HG03460 (cell line): Measurements from ENCODE around the gene GDF7.

Source experiments
- ATAC-seq: cut with Tn5 transposase; IDR thresholded peaks from one replicate; pipeline ENCODE4 v1.9.1; 2021; ENCODE audit not compliant: unreplicated experiment

The GDF7 gene

DNA sequence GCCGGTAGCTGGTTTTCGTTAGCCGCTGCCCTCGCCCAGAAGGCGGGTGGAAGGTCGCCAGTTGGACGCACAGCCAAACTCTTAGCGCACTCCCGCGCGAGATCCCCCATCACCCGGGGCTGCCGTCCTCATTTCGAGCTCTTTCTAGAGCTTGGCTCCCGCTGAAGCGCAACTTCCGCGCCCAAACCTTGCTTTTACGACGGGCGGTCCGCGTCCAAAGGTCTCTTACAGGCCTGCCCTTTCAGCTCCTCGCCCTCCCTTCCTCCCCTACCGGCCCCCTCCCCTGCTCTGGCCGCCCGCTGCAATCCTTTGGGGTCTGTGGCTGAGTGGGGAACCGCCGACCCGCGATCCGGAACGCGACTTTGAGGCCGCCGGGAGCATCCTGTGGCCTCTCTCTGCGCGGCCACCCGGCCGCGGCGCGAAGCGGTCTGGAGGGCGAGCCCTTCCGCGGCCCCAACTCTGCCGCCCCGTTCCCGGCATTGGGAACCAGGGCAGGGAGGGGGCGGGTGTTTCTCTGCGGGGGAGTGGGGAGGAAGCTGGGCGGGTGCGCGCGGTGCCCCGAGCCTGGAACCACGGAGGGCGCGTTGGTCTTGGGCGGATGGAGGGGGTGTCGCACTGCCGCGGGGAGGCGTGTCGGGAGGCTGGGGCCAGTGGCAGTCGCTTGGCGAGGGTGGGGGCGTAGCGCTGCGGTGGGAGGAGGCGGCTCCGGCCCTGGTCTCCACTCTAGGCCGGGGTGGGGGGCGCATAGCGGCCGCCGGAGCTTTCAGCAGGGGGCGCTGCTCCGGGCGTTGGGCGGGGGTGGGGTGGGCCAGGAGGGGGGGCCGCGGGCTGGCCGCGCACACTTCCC is at the start of gene GDF7:
Gene GDF7, plus strand, starts transcription at position 841 of the 847 bp plus-strand sequence. CDS start 96 bp downstream, outside the sequence.
- ATAC-seq, result no peak

DNA sequence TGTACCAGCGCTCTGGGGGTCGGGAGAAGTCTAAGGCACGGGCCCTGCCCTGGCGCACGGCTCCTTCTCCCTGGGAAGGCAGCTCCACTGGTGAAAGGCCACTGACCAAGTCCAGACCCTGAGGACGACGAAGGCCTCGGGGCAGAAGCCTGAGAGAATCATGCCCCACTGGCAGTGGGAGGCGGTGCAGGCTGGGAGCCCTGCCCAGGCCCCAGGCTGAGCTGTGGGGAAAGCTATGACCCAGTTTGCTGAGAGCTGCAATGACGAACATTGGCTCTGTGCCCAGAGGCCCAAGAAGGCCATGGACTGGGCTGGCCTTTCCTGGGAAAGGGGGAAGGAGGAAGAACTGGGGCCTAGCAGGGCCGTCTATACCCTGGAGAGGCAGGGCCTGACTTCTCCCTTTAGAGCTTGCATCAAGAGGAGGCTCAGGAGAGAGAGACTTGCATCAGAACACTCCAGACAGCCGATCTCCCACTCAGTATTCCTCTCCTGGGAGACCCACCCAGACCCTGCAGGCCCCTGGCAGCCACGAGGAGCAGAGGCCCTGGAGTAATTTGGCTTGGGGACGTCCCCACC is 49.0 kb upstream of the GDF7 start:
- ATAC-seq, result no peak

DNA sequence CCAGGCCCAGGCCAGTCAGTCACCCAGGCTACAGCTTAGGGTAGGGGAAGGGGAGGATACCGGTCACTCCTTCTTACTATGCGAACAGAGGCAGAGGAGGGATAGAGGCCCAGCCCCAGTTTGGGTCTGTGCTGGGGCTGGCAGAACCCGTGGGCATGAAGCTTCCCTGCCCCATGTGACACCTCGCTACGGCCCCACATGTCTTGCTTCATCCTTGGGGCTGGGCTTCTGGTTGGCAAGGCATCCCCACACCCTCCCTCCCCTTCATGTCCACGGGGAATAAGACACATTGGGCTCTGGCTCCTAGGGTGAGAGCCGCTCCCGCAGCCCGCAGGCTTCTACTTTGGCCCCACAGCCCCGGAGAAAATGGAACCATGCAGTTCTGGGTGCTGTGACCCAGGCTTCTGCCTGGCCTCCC is 48.5 kb upstream of the GDF7 start:
- ATAC-seq, result no peak

DNA sequence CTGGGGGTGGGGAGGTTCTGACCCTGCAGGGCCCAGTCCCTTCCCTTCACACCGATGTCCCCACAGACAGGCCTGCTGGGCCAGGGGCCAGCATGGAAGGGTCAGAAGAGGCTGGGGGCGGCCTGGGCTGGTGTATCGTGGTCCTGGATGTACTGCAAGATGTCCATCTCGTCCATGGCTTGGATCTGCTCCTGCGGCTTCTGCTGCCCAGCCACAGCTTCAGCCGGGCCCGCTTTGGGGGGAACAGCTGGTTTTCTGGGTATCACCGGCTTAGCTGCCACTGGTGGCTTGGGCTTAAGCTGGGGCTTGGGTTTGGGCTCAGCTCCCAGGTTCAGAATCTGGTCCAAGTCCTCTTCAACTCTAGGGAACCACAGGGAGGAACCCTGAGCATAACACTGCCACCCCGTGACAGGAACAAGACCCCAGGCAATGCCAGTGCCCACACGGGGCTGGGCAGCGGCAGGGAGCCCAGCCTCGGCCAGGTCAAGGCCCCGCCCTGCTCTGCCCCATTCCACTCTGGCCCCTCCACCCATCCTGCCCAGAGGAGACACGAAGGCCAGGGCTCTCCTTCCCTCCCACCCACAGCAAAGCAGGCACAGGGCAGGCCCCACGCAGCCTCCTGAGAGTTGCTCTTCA is 47.9 kb upstream of the GDF7 start:
- no peak for ATAC-seq

DNA sequence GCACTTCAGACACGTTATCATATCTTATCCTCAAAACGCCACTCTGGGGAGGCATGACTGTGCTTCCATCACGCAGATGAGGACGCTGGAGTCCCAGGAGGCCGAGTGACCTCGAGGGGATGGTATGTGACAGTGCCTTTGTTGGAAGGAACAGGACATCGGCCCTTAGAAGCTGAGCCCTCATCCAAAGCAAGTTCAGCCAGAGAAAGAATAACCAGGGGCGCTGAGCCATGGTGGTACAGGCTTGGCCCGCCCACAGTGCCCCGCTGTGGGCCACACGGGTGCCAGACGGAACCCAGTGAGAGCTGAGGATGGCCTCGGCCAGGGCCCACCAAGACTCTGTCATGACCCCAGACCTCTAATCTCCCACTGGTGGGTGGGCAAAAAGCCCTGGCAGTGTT is 47.3 kb upstream of the GDF7 start:
- no peak for ATAC-seq

DNA sequence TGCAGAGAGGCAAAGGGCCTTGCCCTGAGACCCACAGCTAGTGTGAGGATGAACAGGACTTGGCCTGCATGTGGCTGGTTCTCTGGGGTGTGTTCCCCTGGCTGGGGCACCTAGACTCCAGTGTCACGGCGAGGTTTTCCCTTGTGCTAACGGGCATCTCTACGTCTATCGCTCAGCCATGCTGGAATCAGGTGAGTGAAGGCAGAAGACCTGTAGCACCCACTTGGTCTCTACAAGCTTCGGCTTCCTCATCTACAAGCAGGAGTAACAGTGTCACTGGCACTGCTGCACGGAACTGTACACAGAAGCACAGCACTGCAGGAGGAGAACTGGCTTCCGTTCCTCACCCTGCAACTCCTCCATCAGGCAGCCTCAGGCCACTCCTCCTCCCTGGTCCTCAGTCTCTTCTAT is 46.7 kb upstream of the GDF7 start:
- ATAC-seq, result no peak

DNA sequence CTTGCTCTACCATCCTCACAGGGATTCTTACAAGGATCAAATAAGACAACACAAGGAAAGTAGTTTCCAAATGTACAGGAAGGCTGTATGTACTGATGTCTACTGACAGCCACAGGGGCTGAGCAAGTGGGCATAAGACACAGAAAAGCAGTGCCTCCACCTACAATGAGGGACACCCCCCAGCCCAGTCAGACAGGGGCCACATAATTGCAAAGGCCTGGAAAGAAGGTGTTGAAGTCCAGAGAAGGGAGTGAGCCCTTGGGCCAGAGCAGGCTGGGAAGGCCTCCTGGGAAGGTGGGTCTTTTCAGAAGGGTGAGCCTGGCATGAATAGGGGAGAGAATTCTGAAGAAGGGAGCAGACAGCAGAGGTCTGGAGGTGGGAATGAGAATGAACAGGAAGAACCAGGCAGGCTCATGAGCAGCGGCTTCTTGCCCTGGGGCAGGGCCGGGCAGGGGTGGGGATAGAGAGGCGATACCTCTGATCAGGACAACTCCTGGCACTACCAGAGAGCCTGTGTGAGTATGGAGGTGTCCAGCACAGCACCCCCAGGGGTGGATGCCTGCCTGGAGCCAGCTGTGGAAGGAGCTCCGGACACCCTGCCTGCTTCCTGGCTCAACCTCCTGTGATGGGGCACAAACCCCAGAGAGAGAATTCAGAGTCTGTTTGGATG is 46.1 kb upstream of the GDF7 start:
- ATAC-seq, result no peak

DNA sequence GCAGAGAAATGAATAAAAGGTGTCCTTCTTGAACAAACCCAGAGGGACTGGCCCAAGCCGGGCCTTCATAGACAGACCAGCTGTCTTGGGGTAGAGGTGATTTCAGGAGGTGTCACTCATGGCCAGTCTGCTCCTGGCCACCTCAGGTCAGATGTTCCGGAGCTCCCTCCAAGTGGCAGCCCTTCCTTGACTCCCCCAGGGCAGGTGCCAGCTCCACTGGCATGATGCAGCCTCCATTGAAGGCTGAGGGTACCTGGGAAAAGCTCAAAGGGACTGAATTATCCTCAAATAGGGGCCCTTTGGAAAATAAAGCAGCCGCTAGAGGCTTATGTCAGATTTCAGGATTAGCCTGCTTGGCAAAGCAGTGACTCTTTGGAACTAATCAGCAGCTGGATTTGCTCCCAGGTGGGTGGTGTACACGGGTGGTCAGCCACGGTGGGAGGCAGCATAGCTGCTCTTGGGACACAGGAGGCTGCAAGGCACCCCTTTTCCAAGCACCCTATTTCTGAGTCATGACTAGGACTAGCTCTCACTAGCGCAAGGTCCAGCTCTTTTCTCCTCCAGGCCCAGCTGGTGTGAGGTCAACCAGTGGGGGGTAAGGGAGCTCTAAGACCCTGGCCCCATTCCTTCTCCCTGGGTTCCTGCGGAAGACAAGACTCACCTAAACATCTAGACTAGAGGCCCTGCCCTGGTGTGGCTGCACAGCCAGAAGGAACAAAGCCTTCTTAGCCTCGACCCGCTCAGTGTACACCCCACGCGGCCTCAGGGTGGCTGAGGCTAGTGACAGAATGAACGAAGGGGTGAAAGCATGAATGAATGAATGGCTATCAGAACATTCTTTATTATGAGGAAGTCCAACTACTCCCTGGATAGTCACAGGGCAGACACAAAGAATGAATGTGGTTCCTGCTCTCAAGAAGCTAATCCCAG is 45.3 kb upstream of the GDF7 start:
- ATAC-seq, result no peak

DNA sequence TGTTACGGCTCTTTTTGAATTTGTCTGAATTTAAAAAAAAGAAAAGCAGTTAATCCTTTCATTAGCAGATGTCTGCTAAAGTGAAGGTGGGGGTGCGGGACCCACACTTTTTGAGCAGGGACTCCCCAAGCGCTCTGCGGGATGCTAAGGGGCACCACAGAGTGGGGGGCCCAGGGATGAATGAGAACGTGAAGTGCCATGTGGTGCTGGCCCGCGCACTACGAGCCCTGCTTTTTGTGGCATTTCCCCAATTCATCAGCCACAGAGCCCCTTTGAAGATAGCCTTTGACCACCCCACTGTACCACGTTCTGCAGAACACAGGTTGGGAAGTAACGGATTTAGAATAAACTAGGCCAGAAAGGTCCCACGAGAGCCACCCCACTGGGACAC is 44.7 kb upstream of the GDF7 start:
- ATAC-seq, result no peak

DNA sequence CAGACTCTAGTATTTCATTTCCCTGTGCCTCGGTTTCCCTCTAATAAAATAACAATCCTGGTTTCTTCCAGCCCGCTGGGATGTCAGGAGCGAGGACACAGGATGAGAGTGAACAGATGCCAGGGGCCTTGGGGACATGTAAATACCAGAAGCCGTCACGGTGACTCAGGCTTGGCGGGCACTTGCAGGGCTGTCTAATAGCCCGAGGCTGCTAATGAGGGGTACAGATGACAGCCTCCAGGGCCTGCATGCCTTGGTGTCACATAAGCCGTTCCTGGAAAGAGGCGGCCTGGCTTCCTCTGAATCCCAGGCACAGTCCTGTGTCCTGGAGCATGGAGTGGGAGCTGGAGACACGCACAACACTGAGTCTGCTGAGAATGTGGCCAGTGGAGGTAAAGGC is 44.2 kb upstream of the GDF7 start:
- ATAC-seq, result no peak

DNA sequence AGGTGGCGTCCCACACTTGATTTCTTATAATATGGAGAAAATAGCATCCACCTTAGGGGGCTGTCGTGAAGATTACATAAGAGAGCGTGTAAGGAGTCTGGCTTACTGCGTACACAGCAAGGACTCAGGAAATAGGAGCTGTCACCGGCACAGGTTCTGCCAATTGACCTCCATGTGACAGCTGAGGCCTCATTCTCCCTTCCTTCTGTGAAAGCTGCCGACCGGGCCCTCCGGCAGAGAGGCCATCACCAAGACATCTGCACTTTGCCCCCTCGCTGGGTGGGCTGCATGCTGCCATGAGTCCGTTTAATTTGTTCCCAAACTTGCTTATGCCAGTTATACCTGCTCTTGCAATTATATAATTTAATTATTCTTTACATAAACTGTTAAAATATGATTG is 43.7 kb upstream of the GDF7 start:
- no peak for ATAC-seq

DNA sequence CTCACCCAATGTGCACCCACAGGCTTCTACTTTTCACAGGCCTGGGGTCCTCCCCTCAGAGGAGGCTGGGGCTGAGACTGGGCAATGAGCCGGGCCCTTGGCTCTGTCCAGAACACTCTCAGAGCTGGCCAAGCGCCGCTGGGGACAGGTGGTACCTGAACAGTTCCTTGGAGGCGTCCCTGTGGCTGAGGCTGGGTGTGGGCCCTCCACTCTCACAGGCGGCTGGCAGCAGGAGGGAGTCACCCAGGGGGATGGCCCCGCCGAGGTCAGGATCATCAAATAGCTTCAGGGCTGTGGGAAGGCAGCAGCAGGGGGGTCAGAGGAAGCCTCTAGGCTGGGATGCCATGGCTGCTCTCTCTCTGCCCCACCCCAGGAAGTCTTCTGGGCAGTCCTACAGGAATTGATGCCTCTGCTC is 43.2 kb upstream of the GDF7 start:
- no peak for ATAC-seq

DNA sequence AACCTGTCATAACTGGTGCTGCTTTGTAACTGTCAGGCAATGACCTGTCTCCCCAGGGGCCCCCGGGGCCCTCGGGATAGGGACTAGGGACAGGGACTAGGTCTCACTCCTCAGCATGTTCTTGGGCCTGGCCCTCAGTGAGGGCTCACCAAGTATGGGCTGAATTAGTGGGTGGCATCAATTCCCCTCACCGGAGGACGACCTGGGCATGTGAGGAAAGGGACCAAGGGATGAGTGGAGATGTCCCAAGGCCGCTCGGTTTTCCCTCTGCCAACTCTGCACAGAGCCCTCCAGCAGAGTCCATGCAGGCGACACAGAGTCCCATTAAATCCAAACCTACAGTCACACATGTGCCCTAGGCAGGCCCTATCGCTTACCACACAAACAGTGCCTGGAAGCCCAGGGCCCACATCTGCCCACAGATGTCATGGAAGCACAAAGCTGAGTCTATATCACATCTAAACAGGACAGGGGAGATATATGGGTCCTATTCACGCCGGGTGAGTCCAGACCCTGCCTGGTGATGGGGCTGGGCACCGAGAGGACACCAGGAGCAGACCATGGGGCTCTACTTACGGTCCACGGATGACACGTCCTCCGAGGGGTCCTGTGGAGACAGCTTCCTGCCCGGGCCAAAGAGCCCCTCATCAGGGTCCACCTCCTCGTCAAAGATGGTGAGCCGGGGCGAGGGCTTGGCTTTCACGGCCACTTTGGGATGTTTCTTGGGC is 42.6 kb upstream of the GDF7 start:
- ATAC-seq, result no peak

DNA sequence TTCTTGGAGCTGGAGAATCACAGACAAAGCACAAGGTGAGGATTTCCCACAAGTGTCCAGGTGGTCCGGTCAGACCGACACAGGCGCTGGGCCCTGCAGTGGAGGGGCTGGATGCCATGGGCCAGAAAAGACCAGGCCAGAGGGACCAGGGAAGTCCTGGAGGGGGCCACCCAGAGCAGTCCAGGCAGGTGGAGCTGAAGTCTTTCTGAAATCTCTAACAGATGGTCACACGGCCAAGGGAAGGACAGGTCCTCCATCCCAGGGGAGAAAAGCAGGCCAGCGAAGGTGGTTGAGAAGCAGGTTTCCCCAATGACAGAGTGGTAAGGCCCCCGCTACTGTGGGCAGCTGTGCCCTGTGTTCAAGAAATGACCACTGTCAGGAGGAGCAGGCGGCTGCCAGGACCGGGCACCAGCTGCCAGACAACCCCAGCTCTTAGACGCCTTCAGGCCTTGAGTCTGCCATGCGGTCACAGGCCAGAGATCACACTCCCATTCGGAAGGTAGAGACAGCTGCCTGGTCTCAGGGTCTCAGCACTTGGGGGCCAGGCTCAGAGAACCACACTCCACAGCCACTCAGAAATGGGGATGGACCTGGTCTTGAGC is 42.0 kb upstream of the GDF7 start:
- ATAC-seq, result no peak

DNA sequence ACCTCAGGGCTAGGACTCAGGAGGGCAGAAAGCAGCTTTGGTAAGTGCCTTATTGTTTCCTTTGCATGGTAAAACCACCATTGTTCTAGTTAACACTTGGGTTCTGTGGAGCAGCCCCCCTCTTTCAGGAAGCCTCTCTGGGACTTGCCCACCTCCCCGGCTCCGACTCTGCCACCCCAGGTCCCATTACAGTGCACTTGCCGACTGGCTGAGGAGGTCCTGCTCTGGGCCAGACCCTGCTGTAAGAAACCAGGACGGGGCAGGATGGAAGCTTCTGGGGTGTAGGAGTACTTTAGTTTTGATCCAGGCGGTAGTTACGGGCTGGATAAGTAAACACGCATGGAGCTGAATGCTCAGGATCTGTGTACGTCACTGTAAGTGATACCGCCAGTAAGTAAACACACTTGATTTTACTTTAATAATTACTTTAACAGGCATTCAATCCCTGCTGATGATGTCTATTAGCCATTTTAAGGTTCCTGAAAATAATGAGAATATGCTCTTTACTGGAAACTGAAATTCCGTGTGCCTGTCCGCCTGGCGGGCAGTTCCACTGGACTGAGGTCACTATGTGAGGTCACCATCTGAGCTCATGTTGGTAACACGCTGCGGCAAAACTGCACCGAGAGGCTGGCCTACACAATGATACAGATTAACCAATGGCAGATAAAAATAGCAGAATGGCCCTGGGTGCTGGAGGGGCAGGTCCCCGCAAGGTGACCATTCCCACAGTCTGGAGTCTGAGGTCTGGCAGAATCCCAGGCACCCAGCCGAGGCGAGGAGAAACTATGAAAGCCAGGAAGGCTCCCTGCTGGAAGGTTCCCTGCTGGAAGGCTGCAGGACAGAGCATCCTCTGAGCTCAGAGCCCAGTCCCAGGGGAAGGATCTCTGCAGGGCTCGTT is 41.2 kb upstream of the GDF7 start:
- no peak for ATAC-seq

DNA sequence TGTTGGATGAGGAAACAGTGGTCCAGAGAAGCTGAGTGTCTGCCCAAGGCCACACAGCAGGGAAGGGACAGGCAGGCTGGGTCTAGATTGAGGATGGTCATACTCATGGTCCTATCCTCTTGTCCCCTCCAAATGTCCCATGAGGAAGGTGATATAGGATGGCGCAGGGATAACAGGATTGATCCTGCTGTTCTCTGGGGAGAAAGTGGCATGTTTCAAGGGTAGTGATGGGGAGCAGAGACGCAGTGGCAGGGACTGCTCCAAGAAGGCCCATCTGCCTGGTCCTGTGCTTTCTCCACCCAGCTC is 40.6 kb upstream of the GDF7 start:
- ATAC-seq, result no peak

DNA sequence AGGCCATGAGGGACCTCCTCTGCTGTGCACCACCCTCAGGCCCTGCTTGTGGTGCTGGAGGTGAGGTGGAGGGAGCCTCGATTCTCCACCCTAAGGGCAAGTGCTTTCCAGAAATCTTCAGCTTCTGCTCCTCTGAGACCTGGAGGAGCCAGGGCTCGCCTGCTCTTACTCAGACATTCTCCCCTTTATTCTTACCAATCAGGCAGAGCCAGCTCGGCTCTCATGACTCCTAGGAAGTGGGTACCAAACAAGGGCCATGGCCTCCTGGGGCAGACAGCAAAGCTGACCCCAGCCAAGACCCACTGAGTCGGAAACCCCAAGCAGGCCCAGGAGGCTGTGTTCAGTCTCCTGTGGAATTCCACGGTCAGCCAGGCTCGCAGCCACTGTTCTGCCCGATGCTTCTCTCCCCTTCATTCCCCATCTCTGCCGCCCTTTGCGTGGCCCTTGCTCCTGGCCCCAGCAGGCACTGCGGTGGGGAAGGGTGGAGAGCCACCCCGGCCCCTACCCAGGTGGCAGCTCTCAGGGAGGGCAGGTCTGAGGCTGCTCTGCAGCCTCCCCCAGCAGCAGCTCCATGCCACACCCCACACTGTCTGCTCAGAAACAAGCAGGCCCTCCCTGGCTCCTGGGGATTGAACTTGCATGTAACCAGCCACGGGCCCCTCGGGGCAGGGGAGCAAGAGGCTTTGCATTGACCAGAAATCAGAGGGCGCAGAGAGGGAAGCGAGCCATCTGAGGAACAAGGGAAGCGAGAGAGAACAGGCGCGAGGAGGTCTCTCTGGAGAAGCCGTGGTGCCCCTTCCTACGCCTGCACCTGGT is 40.0 kb upstream of the GDF7 start:
- no peak for ATAC-seq
